ENCODE measurements around the gene CRABP2. TPM values are rescaled to one million over a fixed set of nuclear protein-coding genes. Genes with fewer than 3 reads are reported as not detected.

Gene CRABP2
- total RNA-seq, 1 experiment from 2014 or later = 209 TPM

- DNase-seq (ENCODE audit: low read depth, low spot score) (no peak), ATAC-seq (peak; percentile 61)
- H3K27me3 ChIP-seq (ENCODE audit: insufficient read depth, low read length) = no peaks in the 10 kb centered on the region
- ChIA-PET RAD21 (ENCODE audit: low non-redundant PET in 1 of 2, low total read pairs in 2 of 2, uncharacterized antibody in 2 of 2, unreplicated experiment in 2 of 2) (interaction anchor here (0.7 to 3.5 kb wide), 7 partner anchors 13 to 29 kb away, joined by 3 to 45 read pairs (median 13); no protein-coding TSS in a partner anchor), POLR2A (interaction anchor here (0.6 to 6.4 kb wide), 16 partner anchors 8 to 205 kb away, joined by 3 to 87 read pairs (median 4); partner anchors contain the start of genes ISG20L2, MEF2D, METTL25B and MRPL24), CTCF (interaction anchor here (0.8 to 14.7 kb wide), 19 partner anchors 9 to 222 kb away, joined by 3 to 310 read pairs (median 5); partner anchors contain the start of genes ISG20L2, METTL25B, NES and NTRK1)
- H3K79me2 ChIP-seq (ENCODE audit: insufficient read depth, low read length) = peaks cover 27% of the 10 kb centered on the region
- no peaks in the 10 kb centered on the region for H3K9me3 ChIP-seq (ENCODE audit: control insufficient read depth in 1 of 2, insufficient read depth in 1 of 2, low read depth in 1 of 2, low read length in 2 of 2)
- H3K27ac ChIP-seq (ENCODE audit: low read depth, low read length) = peak overlapping the region; percentile 89
- intact Hi-C loops (cut with micrococcal nuclease) = loop anchor here (1.0 kb wide), 2 partner anchors 17 to 46 kb away; no protein-coding TSS in a partner anchor
- peaks cover under 1 to 2% of the 10 kb centered on the region in 2 experiments; a peak in 2 of 4 replicates for H3K36me3 ChIP-seq (ENCODE audit: control insufficient read depth in 1 of 2, insufficient read depth in 2 of 2, low read length in 2 of 2)
- H3K9ac ChIP-seq (ENCODE audit: low read length) = peak overlapping the region; percentile 80
- H3K4me1 ChIP-seq (ENCODE audit: control insufficient read depth in 1 of 2, insufficient read depth in 2 of 2, low read length in 2 of 2) = peaks cover 72 to 87% of the 10 kb centered on the region in 2 experiments
- H4K20me1 ChIP-seq (ENCODE audit: insufficient read depth) = no peaks in the 10 kb centered on the region
- no peak overlapping the region for H2AFZ ChIP-seq (ENCODE audit: low read depth, low read length, poor library complexity, severe bottlenecking)
- no TSS peak for BruUV-seq (replicated peaks)
- no peaks in the 10 kb centered on the region for H3K9me2 ChIP-seq (ENCODE audit: insufficient read depth)
- peak overlapping the region; percentile 62 to 63 for H3K4me3 ChIP-seq (replicated peaks in 1 of 2; ENCODE audit: low read depth in 1 of 2, low read length in 2 of 2)
- peak overlapping the region; percentile 85 for H3K4me2 ChIP-seq (ENCODE audit: low read length)
- no peak for TF ChIP-seq SP1 (IDR thresholded peaks at IDR 0.05; ENCODE audit: low read depth)
- TF ChIP-seq EZH2 (IDR thresholded peaks at IDR 0.05) = no peak
- no peak; the same call in 1 of the 2 replicates for TF ChIP-seq POLR2AphosphoS5 (IDR thresholded peaks at IDR 0.05; ENCODE audit: low read depth, low read length)
- no peak for TF ChIP-seq CEBPB (IDR thresholded peaks at IDR 0.05; ENCODE audit: low read depth)
- no peak for TF ChIP-seq JUND (IDR thresholded peaks at IDR 0.05)
- no peak for TF ChIP-seq EGR1 (IDR thresholded peaks at IDR 0.05; ENCODE audit: low read depth)
- no peak for TF ChIP-seq REST (IDR thresholded peaks at IDR 0.05; ENCODE audit: low read depth)
- no peak for TF ChIP-seq ZNF274 (IDR thresholded peaks at IDR 0.05; ENCODE audit: low read depth, low read length)
- TF ChIP-seq MAX (IDR thresholded peaks at IDR 0.05) = no peak
- TF ChIP-seq ZBTB33 (IDR thresholded peaks at IDR 0.05; ENCODE audit: extremely low read depth, insufficient replicate concordance, low read length) = no peak
- peak; percentile 24 for TF ChIP-seq POLR2A (IDR thresholded peaks at IDR 0.05; ENCODE audit: borderline replicate concordance, extremely low read depth, insufficient read depth, insufficient read length)
- no peak for TF ChIP-seq EZH2phosphoT487 (IDR thresholded peaks at IDR 0.05; ENCODE audit: borderline replicate concordance)
- no peak for TF ChIP-seq FOSL1 (IDR thresholded peaks at IDR 0.05; ENCODE audit: low read depth)
- no peak for TF ChIP-seq SRF (IDR thresholded peaks at IDR 0.05; ENCODE audit: low read depth)
- TF ChIP-seq ATF3 (IDR thresholded peaks at IDR 0.05) = no peak
- TF ChIP-seq SIN3A (IDR thresholded peaks at IDR 0.05; ENCODE audit: low read depth) = no peak
- TF ChIP-seq CBX3 (IDR thresholded peaks at IDR 0.05; ENCODE audit: low read depth) = no peak
- TF ChIP-seq TCF7L2 (IDR thresholded peaks at IDR 0.05; ENCODE audit: borderline replicate concordance, extremely low read depth, insufficient read depth, insufficient read length) = peak; percentile 98
- peak; percentile 2 for TF ChIP-seq YY1 (IDR thresholded peaks at IDR 0.05; ENCODE audit: extremely low read depth, insufficient replicate concordance, low read depth, low read length)
- no peak for TF ChIP-seq ZFX (IDR thresholded peaks at IDR 0.05)
- no peak for TF ChIP-seq RAD21 (IDR thresholded peaks at IDR 0.05; ENCODE audit: low read depth)
Measured at GRCh38 chr1:156705918-156706656, 704 bp upstream of the CRABP2 start.

Measured in HCT116 (cell line).